SK-N-SH (cell line): ENCODE measurements around the gene PROSER2.

Experiments used
- EZH2phosphoT487 ChIP-seq: fragments of 200-600 bp; sonication (generic); IDR thresholded peaks from 2 replicates; pipeline ENCODE4 v1.6.1; 2017; ENCODE audit warnings: low read depth, mixed run types, mild to moderate bottlenecking, antibody characterized with exemption, moderate library complexity, borderline replicate concordance
- JUND ChIP-seq: IDR thresholded peaks from 2 replicates; pipeline ENCODE4 v1.4.0; 2012
- SMC3 ChIP-seq: IDR thresholded peaks from 2 replicates; pipeline ENCODE4 v1.6.1; 2012; ENCODE audit warnings: low read depth, low read length, improper control_type of control experiment
- TAF1 ChIP-seq: IDR thresholded peaks from 2 replicates; pipeline ENCODE4 v1.6.1; 2012; ENCODE audit warnings: low read depth, mild to moderate bottlenecking, low read length, moderate library complexity, borderline replicate concordance
- YY1 ChIP-seq: IDR thresholded peaks from 2 replicates; pipeline ENCODE4 v1.4.0; 2012; ENCODE audit warnings: low read depth, mild to moderate bottlenecking
- ZBTB33 ChIP-seq: IDR thresholded peaks from 2 replicates; pipeline ENCODE4 v1.4.0; 2012; ENCODE audit warnings: low read depth, borderline replicate concordance
- TF ChIP-seq, protein P1 (sequence below): fragments of 200-600 bp; sonication (generic); IDR thresholded peaks from 2 replicates; pipeline ENCODE4 v1.6.1; 2017; ENCODE audit warnings: antibody characterized with exemption, mild to moderate bottlenecking, moderate library complexity
- TF ChIP-seq, protein P2 (sequence below): IDR thresholded peaks from 2 replicates; pipeline ENCODE4 v1.4.0; 2012; ENCODE audit warnings: low read depth
- TF ChIP-seq, protein P3 (sequence below): IDR thresholded peaks from 2 replicates; pipeline ENCODE4 v1.6.1; 2012; ENCODE audit warnings: mild to moderate bottlenecking, low read depth, low read length, moderate library complexity
- TF ChIP-seq, protein P4 (sequence below): fragments of 150-350 bp; IDR thresholded peaks from 2 replicates; pipeline ENCODE4 v1.6.1; 2017; ENCODE audit warnings: antibody characterized with exemption, low read length, low read depth, borderline replicate concordance

- TF ChIP-seq, protein P1, sequence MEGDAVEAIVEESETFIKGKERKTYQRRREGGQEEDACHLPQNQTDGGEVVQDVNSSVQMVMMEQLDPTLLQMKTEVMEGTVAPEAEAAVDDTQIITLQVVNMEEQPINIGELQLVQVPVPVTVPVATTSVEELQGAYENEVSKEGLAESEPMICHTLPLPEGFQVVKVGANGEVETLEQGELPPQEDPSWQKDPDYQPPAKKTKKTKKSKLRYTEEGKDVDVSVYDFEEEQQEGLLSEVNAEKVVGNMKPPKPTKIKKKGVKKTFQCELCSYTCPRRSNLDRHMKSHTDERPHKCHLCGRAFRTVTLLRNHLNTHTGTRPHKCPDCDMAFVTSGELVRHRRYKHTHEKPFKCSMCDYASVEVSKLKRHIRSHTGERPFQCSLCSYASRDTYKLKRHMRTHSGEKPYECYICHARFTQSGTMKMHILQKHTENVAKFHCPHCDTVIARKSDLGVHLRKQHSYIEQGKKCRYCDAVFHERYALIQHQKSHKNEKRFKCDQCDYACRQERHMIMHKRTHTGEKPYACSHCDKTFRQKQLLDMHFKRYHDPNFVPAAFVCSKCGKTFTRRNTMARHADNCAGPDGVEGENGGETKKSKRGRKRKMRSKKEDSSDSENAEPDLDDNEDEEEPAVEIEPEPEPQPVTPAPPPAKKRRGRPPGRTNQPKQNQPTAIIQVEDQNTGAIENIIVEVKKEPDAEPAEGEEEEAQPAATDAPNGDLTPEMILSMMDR, result no peak
- TF ChIP-seq, protein P2, sequence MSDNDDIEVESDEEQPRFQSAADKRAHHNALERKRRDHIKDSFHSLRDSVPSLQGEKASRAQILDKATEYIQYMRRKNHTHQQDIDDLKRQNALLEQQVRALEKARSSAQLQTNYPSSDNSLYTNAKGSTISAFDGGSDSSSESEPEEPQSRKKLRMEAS, result no peak
- no peak for TF ChIP-seq EZH2phosphoT487
- no peak for TF ChIP-seq JUND
- no peak for TF ChIP-seq SMC3
- TF ChIP-seq TAF1, result no peak
- no peak for TF ChIP-seq ZBTB33
- TF ChIP-seq, protein P3, sequence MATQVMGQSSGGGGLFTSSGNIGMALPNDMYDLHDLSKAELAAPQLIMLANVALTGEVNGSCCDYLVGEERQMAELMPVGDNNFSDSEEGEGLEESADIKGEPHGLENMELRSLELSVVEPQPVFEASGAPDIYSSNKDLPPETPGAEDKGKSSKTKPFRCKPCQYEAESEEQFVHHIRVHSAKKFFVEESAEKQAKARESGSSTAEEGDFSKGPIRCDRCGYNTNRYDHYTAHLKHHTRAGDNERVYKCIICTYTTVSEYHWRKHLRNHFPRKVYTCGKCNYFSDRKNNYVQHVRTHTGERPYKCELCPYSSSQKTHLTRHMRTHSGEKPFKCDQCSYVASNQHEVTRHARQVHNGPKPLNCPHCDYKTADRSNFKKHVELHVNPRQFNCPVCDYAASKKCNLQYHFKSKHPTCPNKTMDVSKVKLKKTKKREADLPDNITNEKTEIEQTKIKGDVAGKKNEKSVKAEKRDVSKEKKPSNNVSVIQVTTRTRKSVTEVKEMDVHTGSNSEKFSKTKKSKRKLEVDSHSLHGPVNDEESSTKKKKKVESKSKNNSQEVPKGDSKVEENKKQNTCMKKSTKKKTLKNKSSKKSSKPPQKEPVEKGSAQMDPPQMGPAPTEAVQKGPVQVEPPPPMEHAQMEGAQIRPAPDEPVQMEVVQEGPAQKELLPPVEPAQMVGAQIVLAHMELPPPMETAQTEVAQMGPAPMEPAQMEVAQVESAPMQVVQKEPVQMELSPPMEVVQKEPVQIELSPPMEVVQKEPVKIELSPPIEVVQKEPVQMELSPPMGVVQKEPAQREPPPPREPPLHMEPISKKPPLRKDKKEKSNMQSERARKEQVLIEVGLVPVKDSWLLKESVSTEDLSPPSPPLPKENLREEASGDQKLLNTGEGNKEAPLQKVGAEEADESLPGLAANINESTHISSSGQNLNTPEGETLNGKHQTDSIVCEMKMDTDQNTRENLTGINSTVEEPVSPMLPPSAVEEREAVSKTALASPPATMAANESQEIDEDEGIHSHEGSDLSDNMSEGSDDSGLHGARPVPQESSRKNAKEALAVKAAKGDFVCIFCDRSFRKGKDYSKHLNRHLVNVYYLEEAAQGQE, result no peak
- no peak for TF ChIP-seq YY1
- TF ChIP-seq, protein P4, sequence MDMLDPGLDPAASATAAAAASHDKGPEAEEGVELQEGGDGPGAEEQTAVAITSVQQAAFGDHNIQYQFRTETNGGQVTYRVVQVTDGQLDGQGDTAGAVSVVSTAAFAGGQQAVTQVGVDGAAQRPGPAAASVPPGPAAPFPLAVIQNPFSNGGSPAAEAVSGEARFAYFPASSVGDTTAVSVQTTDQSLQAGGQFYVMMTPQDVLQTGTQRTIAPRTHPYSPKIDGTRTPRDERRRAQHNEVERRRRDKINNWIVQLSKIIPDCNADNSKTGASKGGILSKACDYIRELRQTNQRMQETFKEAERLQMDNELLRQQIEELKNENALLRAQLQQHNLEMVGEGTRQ, result no peak
Observed at GRCh38 chr10:11875494-11876281, 52.5 kb downstream of the PROSER2 start.
